A673 (cell line): ENCODE data around the gene ZNF277. TPM values are rescaled to one million over a fixed set of nuclear protein-coding genes. Genes with fewer than 3 reads are reported as not detected.

ENCODE experiments used
- BruUV-seq: library from RNA; stranded (reverse); fragments of 400-500 nt; replicated peaks from 2 replicates; lab custom pipeline; 2021; lab: Mats Ljungman, UMichigan
- CTCF ChIA-PET: fragments of 300-600 bp; sonication (Branson Sonifier 250); formaldehyde crosslinking; loops from one replicate; lab custom pipeline; 2022; ENCODE audit warnings: antibody characterized with exemption; lab: Charles Lee
- POLR2A ChIA-PET: fragments of 300-600 bp; sonication (Branson Sonifier 250); formaldehyde crosslinking; loops from one replicate; lab custom pipeline; 2022; ENCODE audit warnings: antibody characterized with exemption; ENCODE audit not compliant: low non-redundant PET; lab: Charles Lee
- DNase-seq: peaks from one replicate; pipeline ENCODE4 v3.0.0-alpha.2; 2015; ENCODE audit warnings: low spot score
- H3K27ac ChIP-seq: fragments of 200-600 bp; sonication (generic); 2 replicates; pipeline ENCODE4 v1.5.1; 2016; ENCODE audit warnings: mixed run types, low read depth, mild to moderate bottlenecking, mixed read lengths, antibody characterized with exemption, low read length; ENCODE audit not compliant: poor library complexity, severe bottlenecking
- H3K27me3 ChIP-seq: fragments of 200-600 bp; sonication (generic); replicated peaks from 2 replicates; pipeline ENCODE4 v1.6.1; 2017; ENCODE audit warnings: mixed run types, low read depth, mild to moderate bottlenecking, mixed read lengths, antibody characterized with exemption, low read length; ENCODE audit not compliant: insufficient read depth, poor library complexity
- H3K36me3 ChIP-seq: fragments of 200-600 bp; sonication (generic); 2 replicates; pipeline ENCODE4 v1.6.1; 2016; ENCODE audit warnings: mixed run types, mild to moderate bottlenecking, mixed read lengths, antibody characterized with exemption, low read length; ENCODE audit not compliant: insufficient read depth, poor library complexity, severe bottlenecking
- H3K4me1 ChIP-seq: fragments of 200-600 bp; sonication (generic); 2 replicates; pipeline ENCODE4 v1.6.1; 2017; ENCODE audit warnings: mixed run types, mild to moderate bottlenecking, mixed read lengths, antibody characterized with exemption, low read length; ENCODE audit not compliant: insufficient read depth, poor library complexity, severe bottlenecking
- H3K4me3 ChIP-seq: fragments of 200-600 bp; sonication (generic); 2 replicates; pipeline ENCODE4 v1.5.1; 2016; ENCODE audit warnings: low read depth, mixed run types, mild to moderate bottlenecking, mixed read lengths, low read length; ENCODE audit not compliant: poor library complexity, severe bottlenecking
- H3K9me3 ChIP-seq: fragments of 200-600 bp; sonication (generic); 2 replicates; pipeline ENCODE4 v1.6.1; 2016; ENCODE audit warnings: mixed run types, low read depth, mild to moderate bottlenecking, mixed read lengths, antibody characterized with exemption, low read length; ENCODE audit not compliant: poor library complexity, severe bottlenecking
- EZH2 ChIP-seq: fragments of 200-600 bp; sonication (generic); IDR thresholded peaks from 2 replicates; pipeline ENCODE4 v1.6.1; 2017; ENCODE audit warnings: borderline replicate concordance, low read depth, mild to moderate bottlenecking, mixed read lengths, antibody characterized with exemption, low read length; ENCODE audit not compliant: poor library complexity, severe bottlenecking
- intact Hi-C: fragments of 100-400 bp; cut with micrococcal nuclease; formaldehyde crosslinking; loops from one replicate; pipeline ENCODE4 v1.10.0; 2022; ENCODE audit not compliant: unreplicated experiment
- total RNA-seq: library from RNA; stranded (reverse); gene quantifications from 2 replicates; pipeline ENCODE4 v1.2.3, GENCODE V29; 2021
- TF ChIP-seq, protein P1 (sequence below): fragments of 300-800, 200-600 bp; sonication (generic); conservative IDR thresholded peaks from 2 replicates; pipeline ENCODE4 v1.5.1; 2017; ENCODE audit warnings: low read depth, mild to moderate bottlenecking, antibody characterized with exemption, low read length, moderate library complexity, mixed read lengths

The ZNF277 gene
- total RNA-seq, 1 experiment from 2014 or later, result 17.7 TPM

DNA sequence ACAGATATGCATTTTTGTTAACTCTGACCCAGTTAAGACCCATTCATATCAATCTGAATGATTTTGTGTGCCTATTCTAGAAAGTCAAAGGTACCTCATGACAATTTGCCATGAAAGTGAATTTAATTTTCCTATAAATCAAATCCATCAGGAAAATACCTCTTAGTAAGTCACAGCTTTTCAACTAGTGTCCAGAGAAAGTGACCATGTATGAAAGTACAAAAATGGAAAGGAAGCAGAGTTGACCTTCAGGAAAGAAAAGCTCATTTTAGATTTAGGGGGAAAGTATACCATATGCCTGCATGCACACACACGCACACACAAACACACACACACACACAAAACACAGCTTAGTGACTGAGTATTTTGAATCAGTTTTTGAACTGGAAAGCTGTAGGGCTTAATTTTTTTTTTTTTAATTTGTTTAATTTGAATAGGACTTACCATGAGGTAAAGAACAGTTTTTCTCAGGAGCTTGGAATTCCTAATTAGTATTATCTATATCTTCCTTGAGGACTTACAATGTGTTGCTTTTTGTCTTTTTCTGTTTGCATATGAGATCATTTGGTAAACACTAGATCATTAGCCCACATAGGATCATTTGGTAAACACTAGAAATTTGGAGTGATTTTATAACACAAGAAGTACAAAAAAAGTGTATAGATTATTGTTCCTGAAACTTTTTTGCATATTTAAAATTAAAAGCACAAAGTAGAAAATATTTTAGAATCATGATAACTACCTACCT, 61.6 kb downstream of the ZNF277 start:
- no peaks in the 10 kb centered on the region for H3K9me3 ChIP-seq
- no peaks in the 10 kb centered on the region for H3K36me3 ChIP-seq
- TF ChIP-seq EZH2, result no peak
- TF ChIP-seq, protein P1, sequence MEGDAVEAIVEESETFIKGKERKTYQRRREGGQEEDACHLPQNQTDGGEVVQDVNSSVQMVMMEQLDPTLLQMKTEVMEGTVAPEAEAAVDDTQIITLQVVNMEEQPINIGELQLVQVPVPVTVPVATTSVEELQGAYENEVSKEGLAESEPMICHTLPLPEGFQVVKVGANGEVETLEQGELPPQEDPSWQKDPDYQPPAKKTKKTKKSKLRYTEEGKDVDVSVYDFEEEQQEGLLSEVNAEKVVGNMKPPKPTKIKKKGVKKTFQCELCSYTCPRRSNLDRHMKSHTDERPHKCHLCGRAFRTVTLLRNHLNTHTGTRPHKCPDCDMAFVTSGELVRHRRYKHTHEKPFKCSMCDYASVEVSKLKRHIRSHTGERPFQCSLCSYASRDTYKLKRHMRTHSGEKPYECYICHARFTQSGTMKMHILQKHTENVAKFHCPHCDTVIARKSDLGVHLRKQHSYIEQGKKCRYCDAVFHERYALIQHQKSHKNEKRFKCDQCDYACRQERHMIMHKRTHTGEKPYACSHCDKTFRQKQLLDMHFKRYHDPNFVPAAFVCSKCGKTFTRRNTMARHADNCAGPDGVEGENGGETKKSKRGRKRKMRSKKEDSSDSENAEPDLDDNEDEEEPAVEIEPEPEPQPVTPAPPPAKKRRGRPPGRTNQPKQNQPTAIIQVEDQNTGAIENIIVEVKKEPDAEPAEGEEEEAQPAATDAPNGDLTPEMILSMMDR, result no peak
- ChIA-PET POLR2A (no interaction called here), CTCF (no interaction called here)
- DNase-seq, result no peak
- peaks cover 18% of the 10 kb centered on the region for H3K4me1 ChIP-seq
- no TSS peak for BruUV-seq
- H3K27me3 ChIP-seq, result no peaks in the 10 kb centered on the region
- H3K4me3 ChIP-seq, result no peak overlapping the region
- intact Hi-C loops, result no loop called here
- no peak overlapping the region for H3K27ac ChIP-seq

DNA sequence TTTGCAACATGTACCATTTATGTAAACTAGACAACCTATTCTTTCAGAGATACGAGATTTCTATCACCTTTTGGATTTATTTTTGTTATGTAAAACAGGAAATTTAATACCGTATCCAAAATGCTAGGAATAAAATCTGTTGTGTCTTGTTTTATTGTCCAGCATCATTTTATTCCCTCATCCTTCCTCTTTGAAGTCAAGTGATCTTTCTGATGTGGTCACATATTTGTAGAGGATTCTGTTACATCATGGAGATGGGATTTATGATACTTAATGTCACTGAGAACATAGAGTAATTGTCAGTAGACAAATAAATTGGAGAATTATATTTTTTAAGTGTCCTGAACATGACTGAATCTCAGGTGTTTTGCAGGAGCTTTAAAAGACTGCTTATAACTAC, 64.7 kb downstream of the ZNF277 start:
- intact Hi-C loops, result no loop called here
- TF ChIP-seq EZH2, result no peak
- TF ChIP-seq, protein P1, result no peak
- ChIA-PET POLR2A (no interaction called here), CTCF (no interaction called here)
- Histone ChIP-seq H3K27ac (no peak overlapping the region), H3K4me3 (no peak overlapping the region), H3K27me3 (no peaks in the 10 kb centered on the region), H3K4me1 (peaks cover 12% of the 10 kb centered on the region), H3K9me3 (no peaks in the 10 kb centered on the region), H3K36me3 (no peaks in the 10 kb centered on the region)
- no TSS peak for BruUV-seq
- DNase-seq, result no peak

DNA sequence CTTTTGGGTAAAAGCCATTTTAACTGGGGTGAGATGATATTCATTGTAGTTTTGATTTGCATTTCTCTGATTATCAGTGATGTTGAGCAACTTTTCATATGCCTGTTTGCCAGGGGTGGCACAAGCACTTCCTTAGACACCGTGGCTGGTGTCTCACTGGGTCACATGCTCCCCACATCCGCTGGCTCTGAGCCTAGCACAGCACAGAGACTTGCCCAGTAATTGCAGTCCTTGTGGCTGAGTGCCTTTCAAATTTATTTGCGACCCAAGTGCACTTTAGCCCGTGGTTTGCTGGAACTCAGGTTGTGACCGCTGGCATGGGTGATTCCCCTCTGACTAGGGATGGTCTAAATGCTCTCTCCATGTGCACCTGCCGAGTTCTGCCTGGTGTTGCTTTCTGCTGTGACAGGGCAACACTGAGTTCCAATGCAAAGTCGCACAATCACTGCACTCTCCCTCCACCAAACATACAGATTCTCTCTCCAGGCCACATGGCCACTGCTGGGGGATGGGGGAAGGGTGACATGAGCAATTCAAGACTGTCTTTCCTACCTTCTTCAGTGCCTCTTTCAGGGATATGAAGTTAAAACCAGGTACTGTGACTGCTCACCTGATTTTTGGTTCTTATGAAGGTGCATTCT, 66.5 kb downstream of the ZNF277 start:
- POLR2A ChIA-PET, result no interaction called here
- no peak for DNase-seq
- no peaks in the 10 kb centered on the region for H3K9me3 ChIP-seq
- no TSS peak for BruUV-seq
- CTCF ChIA-PET, result no interaction called here
- H3K4me1 ChIP-seq, result peaks cover 7% of the 10 kb centered on the region
- no peaks in the 10 kb centered on the region for H3K36me3 ChIP-seq
- intact Hi-C loops, result no loop called here
- no peak overlapping the region for H3K4me3 ChIP-seq
- H3K27me3 ChIP-seq, result no peaks in the 10 kb centered on the region
- H3K27ac ChIP-seq, result no peak overlapping the region
- TF ChIP-seq, protein P1, result no peak
- no peak for TF ChIP-seq EZH2
